Measurements from ENCODE around the gene FGF6.

DNA sequence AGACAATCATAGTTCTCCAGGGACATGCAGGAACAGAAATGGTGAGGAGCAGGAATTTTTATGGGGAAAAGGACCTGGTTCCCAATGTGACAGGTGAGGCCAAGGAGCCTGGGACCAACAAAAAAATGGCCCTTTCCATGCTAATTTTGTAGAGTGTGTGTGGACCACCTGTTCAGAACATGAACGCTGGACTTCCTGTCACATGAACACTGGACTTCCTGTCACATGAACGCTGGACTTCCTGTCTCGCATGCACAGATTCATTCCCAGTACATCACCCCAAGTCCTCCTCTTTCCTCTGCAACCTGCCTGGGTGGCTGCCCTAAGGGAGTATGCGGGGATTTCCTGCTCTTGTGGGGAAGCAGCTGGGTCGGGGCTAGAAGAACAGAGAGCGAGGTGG lies 10.1 kb downstream of the FGF6 start:
- no peak for TF ChIP-seq EP300 (IDR thresholded peaks at IDR 0.05)
- TF ChIP-seq CTCF (IDR thresholded peaks at IDR 0.05): no peak

Data from gastroesophageal sphincter (tissue), 3 donors.